T-cell (primary cell): ENCODE data around the gene SMOC1. TPM values are rescaled to one million over a fixed set of nuclear protein-coding genes. Genes with fewer than 3 reads are reported as not detected.

ENCODE experiments used
- ATAC-seq, 4 experiments: fragments of 200-7000 bp in 3 of 4; fragments of 150-1000 bp in 1 of 4; cut with Tn5 transposase; replicated peaks in 1 of 4; 1 replicate in 3 of 4; 2 replicates in 1 of 4; pipeline ENCODE4 v1.10.0; 2021; ENCODE audit warnings: moderate library complexity in 3 of 4, mild to moderate bottlenecking in 2 of 4, moderate number of reproducible peaks in 1 of 4
- CTCF ChIA-PET, 2 donors: fragments of 300-600 bp; sonication (Branson Sonifier 250); formaldehyde crosslinking; loops; one replicate each; lab custom pipeline; 2022; ENCODE audit warnings: antibody characterized with exemption in 2 of 2; lab: Charles Lee
- POLR2A ChIA-PET, 2 donors: fragments of 300-600 bp; sonication (Branson Sonifier 250); formaldehyde crosslinking; loops; one replicate each; lab custom pipeline; 2022; ENCODE audit warnings: antibody characterized with exemption in 2 of 2; lab: Charles Lee
- DNase-seq, 35 experiments: peaks; one replicate each; pipeline versions ENCODE4 v3.0.0 to v3.0.0-alpha.2; 2013 to 2023
- H3K27ac ChIP-seq: one replicate; pipeline ENCODE4 v1.5.1; 2013; ENCODE audit warnings: low read length
- H3K27me3 ChIP-seq, 2 experiments: replicated peaks in 1 of 2; 1 replicate in 1 of 2; 2 replicates in 1 of 2; pipeline versions ENCODE4 v1.6.1 to v1.7.0; 2013; ENCODE audit warnings: low read length in 1 of 2, mixed read lengths in 1 of 2; ENCODE audit not compliant: control insufficient read depth in 2 of 2, insufficient read depth in 2 of 2; ENCODE audit errors: extremely low read depth in 1 of 2
- H3K36me3 ChIP-seq, 2 donors: 1 replicate in 1 of 2; 2 replicates in 1 of 2; pipeline versions ENCODE4 v1.6.1 to v1.7.0; 2013; ENCODE audit warnings: low read length in 1 of 2; ENCODE audit not compliant: control insufficient read depth in 2 of 2, insufficient read depth in 1 of 2; ENCODE audit errors: extremely low read depth in 1 of 2
- H3K4me1 ChIP-seq, 2 experiments: 1 replicate in 1 of 2; 2 replicates in 1 of 2; pipeline versions ENCODE4 v1.6.1 to v1.7.0; 2013; ENCODE audit warnings: low read length in 2 of 2, mixed read lengths in 1 of 2; ENCODE audit not compliant: insufficient read depth in 2 of 2, control insufficient read depth in 1 of 2; ENCODE audit errors: extremely low read depth in 1 of 2
- H3K4me3 ChIP-seq, 2 donors: 1 replicate in 1 of 2; 2 replicates in 1 of 2; pipeline versions ENCODE4 v1.5.1 to v1.7.0; 2013; ENCODE audit warnings: mild to moderate bottlenecking in 2 of 2, low read length in 1 of 2, moderate library complexity in 1 of 2; ENCODE audit not compliant: control insufficient read depth in 1 of 2; ENCODE audit errors: extremely low read depth in 1 of 2
- H3K9me3 ChIP-seq: 2 replicates; pipeline ENCODE4 v1.7.0; 2013
- H3K27ac Mint-ChIP-seq, 2 donors: one replicate each; pipeline ENCODE4 v1.8.0; 2020 to 2021; ENCODE audit warnings: mild to moderate bottlenecking in 2 of 2, mixed read lengths in 2 of 2
- H3K27me3 Mint-ChIP-seq, 2 donors: one replicate each; pipeline ENCODE4 v1.8.0; 2021 to 2022; ENCODE audit warnings: mixed read lengths in 2 of 2
- H3K36me3 Mint-ChIP-seq: one replicate; pipeline ENCODE4 v1.8.0; 2021; ENCODE audit warnings: mixed read lengths
- H3K4me1 Mint-ChIP-seq, 3 donors: one replicate each; pipeline ENCODE4 v1.8.0; 2020 to 2022; ENCODE audit warnings: mixed read lengths in 3 of 3, mild to moderate bottlenecking in 1 of 3
- H3K4me3 Mint-ChIP-seq, 3 donors: one replicate each; pipeline ENCODE4 v1.8.0; 2020 to 2022; ENCODE audit warnings: mild to moderate bottlenecking in 3 of 3, mixed read lengths in 3 of 3, moderate library complexity in 3 of 3
- H3K9me3 Mint-ChIP-seq, 3 donors: one replicate each; pipeline ENCODE4 v1.8.0; 2020 to 2022; ENCODE audit warnings: mixed read lengths in 3 of 3
- WGBS: methylation state at CpG from one replicate; pipeline ENCODE4 v1.1.5; 2013; ENCODE audit warnings: missing lambda C conversion rate; ENCODE audit not compliant: insufficient coverage; 5-methylcytosine and 5-hydroxymethylcytosine counted together
- total RNA-seq, 35 experiments: library from RNA in 6 of 35; stranded (reverse) in 6 of 35; fragments of 120-200 nt in 1 of 35; gene quantifications; one replicate each; pipeline versions ENCODE4 v1.2.1 to v1.2.4 and lab custom pipeline; 2013 to 2026

SMOC1 gene
- total RNA-seq, 5 donors from 2014 or later (not counting 1 experiment from before 2014, with no cell fraction given): not detected

DNA sequence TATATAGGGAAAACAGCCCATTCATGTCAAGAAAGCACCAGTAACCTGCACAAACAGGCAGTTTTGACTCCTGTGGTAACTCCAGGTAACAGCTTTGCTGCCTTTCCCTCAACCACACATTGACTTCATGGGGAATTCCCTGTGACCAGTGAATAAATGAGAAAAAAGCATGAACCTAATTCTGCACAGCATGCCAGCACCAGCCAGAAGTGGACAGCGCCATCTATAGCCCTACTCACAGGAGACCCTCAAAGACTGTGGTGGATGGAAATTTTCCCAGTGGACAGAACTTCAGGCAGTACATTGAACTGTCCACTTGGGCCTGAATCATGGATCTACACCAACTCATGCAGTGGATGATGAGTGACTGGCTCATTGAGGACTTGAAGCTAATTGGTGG lies 157.4 kb downstream of the SMOC1 start:
- CTCF ChIA-PET: no interaction called here
- no peak for ATAC-seq
- Histone ChIP-seq H3K4me1 (no peaks in the 10 kb centered on the region), H3K27ac (no peak overlapping the region), H3K27me3 (peaks cover 0 to 4% of the 10 kb centered on the region in 2 experiments), H3K36me3 (no peaks in the 10 kb centered on the region), H3K9me3 (no peaks in the 10 kb centered on the region), H3K4me3 (no peak overlapping the region)
- DNase-seq: no peak
- no peaks in the 10 kb centered on the region for H3K9me3 Mint-ChIP-seq
- POLR2A ChIA-PET: no interaction called here
- H3K4me1 Mint-ChIP-seq: no peaks in the 10 kb centered on the region
- no peak overlapping the region for H3K27ac Mint-ChIP-seq
- H3K36me3 Mint-ChIP-seq: no peaks in the 10 kb centered on the region
- peaks cover 19 to 32% of the 10 kb centered on the region in 2 donors for H3K27me3 Mint-ChIP-seq
- no CpG with 5 or more reads among the region's 1 CpG for WGBS
- no peak overlapping the region for H3K4me3 Mint-ChIP-seq

GRCh38 chr14:70043001-70043400 lies 163.8 kb downstream of the SMOC1 start:
- H3K9me3 Mint-ChIP-seq: no peaks in the 10 kb centered on the region

GRCh38 chr14:70045310-70045709 lies 166.1 kb downstream of the SMOC1 start:
- CTCF ChIA-PET: no interaction called here
- Mint-ChIP-seq H3K27me3 (peaks cover 30 to 33% of the 10 kb centered on the region in 2 donors), H3K4me1 (no peaks in the 10 kb centered on the region), H3K27ac (no peak overlapping the region), H3K4me3 (no peak overlapping the region), H3K36me3 (no peaks in the 10 kb centered on the region), H3K9me3 (no peaks in the 10 kb centered on the region)
- H3K4me3 ChIP-seq: no peak overlapping the region
- H3K36me3 ChIP-seq: no peaks in the 10 kb centered on the region
- no peak overlapping the region for H3K27ac ChIP-seq
- ATAC-seq (no peak), DNase-seq (no peak)
- no peaks in the 10 kb centered on the region for H3K4me1 ChIP-seq
- POLR2A ChIA-PET: no interaction called here
- 46% methylated on average over 2 of the region's 4 CpGs for WGBS
- H3K27me3 ChIP-seq: peaks cover 0 to 11% of the 10 kb centered on the region in 2 experiments
- no peaks in the 10 kb centered on the region for H3K9me3 ChIP-seq

More at GRCh38 chr14:70043001-70043400, 163.8 kb downstream of the SMOC1 start:
- ChIA-PET POLR2A (no interaction called here), CTCF (no interaction called here)
- no peak for ATAC-seq
- Histone ChIP-seq H3K9me3 (no peaks in the 10 kb centered on the region), H3K27ac (no peak overlapping the region), H3K27me3 (peaks cover 0 to 11% of the 10 kb centered on the region in 2 experiments), H3K4me1 (no peaks in the 10 kb centered on the region), H3K36me3 (no peaks in the 10 kb centered on the region), H3K4me3 (no peak overlapping the region)
- Mint-ChIP-seq H3K36me3 (no peaks in the 10 kb centered on the region), H3K27ac (no peak overlapping the region), H3K4me3 (no peak overlapping the region), H3K4me1 (no peaks in the 10 kb centered on the region), H3K27me3 (peaks cover 37 to 46% of the 10 kb centered on the region in 2 donors)
- DNase-seq: no peak
- WGBS: 100% methylated on average over 1 of the region's 2 CpGs

DNA sequence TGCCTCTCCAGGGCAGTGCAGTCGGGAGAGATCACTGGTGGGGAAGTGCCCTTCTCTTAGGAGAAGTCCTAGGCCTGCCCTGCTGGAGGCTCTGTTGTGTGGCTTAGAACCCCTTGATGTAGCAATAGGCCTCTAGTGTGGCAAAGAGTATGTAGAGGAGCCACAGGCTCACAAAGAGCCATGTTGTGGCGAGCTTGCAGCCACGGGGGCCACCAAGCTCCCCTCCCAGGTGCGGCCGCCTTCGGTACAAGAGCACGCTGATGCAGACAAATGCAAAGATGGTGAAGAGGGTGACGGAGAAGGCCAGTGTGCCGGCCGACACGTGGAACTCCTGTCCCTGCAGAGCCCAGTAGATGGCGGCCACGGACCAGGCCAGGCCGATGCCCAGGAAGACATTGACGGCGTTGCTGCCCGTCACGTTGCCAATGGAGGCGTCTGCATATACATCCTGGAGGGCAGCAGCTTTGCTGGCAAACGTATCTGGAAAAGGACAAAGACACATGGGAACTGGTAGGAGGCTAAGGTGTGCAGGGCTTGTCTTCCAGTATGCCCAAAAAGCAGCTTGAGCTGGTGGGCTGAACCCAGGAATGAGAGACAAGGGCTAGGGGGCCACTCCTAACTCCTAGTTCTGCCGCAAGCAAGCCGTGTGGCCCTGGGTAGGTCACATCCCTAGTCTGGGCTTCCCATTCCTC lies 166.8 kb downstream of the SMOC1 start:
- 79% methylated on average over 22 of the region's 22 CpGs for WGBS
- DNase-seq: no peak
- no peaks in the 10 kb centered on the region for H3K36me3 Mint-ChIP-seq
- H3K4me1 Mint-ChIP-seq: no peaks in the 10 kb centered on the region
- POLR2A ChIA-PET: no interaction called here
- Histone ChIP-seq H3K27ac (no peak overlapping the region), H3K4me1 (no peaks in the 10 kb centered on the region), H3K27me3 (peaks cover 0 to 8% of the 10 kb centered on the region in 2 experiments), H3K9me3 (no peaks in the 10 kb centered on the region), H3K4me3 (no peak overlapping the region), H3K36me3 (no peaks in the 10 kb centered on the region)
- peaks cover 27% of the 10 kb centered on the region in 2 donors for H3K27me3 Mint-ChIP-seq
- ATAC-seq: no peak
- CTCF ChIA-PET: no interaction called here
- H3K27ac Mint-ChIP-seq: no peak overlapping the region
- no peaks in the 10 kb centered on the region for H3K9me3 Mint-ChIP-seq
- H3K4me3 Mint-ChIP-seq: no peak overlapping the region

DNA sequence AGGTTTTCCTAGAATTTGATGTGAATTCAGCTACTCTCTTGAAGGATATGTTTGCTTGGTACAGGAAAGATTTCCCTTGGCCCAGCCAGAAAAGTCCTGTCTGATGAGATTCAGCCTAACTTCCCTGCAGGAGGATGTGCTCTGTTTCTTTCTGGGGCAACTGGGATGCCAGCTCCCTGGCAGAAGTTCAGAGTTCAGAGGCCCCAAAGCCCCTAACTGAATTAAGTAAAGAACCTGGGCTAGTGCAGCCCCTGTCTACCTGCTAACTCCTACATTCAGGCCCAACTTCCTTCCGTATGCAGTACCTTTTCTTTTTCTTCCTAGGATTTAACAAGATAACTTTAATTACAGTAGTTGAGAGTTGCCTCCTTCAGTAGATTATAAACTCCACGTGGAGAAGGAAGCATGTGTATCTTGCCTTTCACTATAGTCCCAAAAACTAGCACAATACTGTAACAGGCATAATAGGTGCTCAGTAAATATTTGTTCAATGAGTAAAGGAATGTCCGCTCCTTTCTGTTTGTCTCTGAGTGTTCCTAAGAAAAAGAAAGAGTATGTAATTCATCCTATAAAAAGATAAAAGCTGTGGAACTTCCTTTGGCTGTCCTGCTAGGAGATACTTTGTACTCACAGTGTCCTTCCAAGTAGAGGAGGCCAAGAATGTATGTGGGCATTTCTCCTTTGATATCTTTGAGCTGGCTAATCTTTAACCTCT lies 168.5 kb downstream of the SMOC1 start:
- peaks cover 3 to 6% (median 4%) of the 10 kb centered on the region in 3 donors for H3K4me1 Mint-ChIP-seq
- ATAC-seq (no peak), DNase-seq (no peak)
- no peaks in the 10 kb centered on the region for H3K36me3 Mint-ChIP-seq
- ChIA-PET CTCF (no interaction called here), POLR2A (no interaction called here)
- H3K4me1 ChIP-seq: no peaks in the 10 kb centered on the region
- no CpG with 5 or more reads among the region's 3 CpGs for WGBS
- H3K27me3 ChIP-seq: peaks cover 0 to 8% of the 10 kb centered on the region in 2 experiments
- no peak overlapping the region for H3K27ac ChIP-seq
- no peaks in the 10 kb centered on the region for H3K36me3 ChIP-seq
- H3K4me3 Mint-ChIP-seq: no peak overlapping the region
- no peak overlapping the region for H3K4me3 ChIP-seq
- no peak overlapping the region for H3K27ac Mint-ChIP-seq
- no peaks in the 10 kb centered on the region for H3K9me3 ChIP-seq
- H3K27me3 Mint-ChIP-seq: peaks cover 19 to 23% of the 10 kb centered on the region in 2 donors
- H3K9me3 Mint-ChIP-seq: no peaks in the 10 kb centered on the region

DNA sequence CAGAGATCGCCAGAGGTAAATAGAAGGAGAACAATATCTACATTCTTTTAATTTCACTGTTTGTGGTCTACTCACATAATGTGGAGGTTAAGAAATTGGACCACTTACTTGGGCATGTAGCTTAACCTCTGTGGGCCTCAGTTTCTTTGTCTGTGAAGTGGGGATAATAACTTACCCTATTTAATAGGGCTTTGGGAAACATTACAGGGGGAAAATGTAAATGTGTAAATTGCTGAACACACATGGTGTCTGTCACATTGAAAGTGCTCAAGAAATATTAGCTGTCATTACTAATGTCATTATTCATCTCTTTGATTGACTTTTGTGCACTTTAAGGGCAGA lies 169.1 kb downstream of the SMOC1 start:
- no peaks in the 10 kb centered on the region for H3K9me3 ChIP-seq
- Mint-ChIP-seq H3K9me3 (no peaks in the 10 kb centered on the region), H3K36me3 (no peaks in the 10 kb centered on the region), H3K4me1 (peaks cover 4 to 6% (median 4%) of the 10 kb centered on the region in 3 donors), H3K27me3 (peaks cover 16 to 21% of the 10 kb centered on the region in 2 donors), H3K4me3 (no peak overlapping the region), H3K27ac (no peak overlapping the region)
- no peak overlapping the region for H3K4me3 ChIP-seq
- peaks cover 0 to 5% of the 10 kb centered on the region in 2 experiments for H3K27me3 ChIP-seq
- DNase-seq (no peak), ATAC-seq (no peak)
- H3K27ac ChIP-seq: no peak overlapping the region
- H3K4me1 ChIP-seq: no peaks in the 10 kb centered on the region
- no peaks in the 10 kb centered on the region for H3K36me3 ChIP-seq
- WGBS: no CpG with 5 or more reads among the region's 1 CpG
- ChIA-PET CTCF (no interaction called here), POLR2A (no interaction called here)
